ENCODE measurements around the gene SV2C. TPM values are rescaled to one million over a fixed set of nuclear protein-coding genes. Genes with fewer than 3 reads are reported as not detected.

SV2C gene
- total and polyA plus RNA-seq, 2 of the 13 experiments (the other 11 are each of a cell fraction or from before 2014, with no cell fraction given): not detected

- TF ChIP-seq CSRNP1 (CRISPR knock-in tag; IDR thresholded peaks at IDR 0.05) (no peak), REPIN1 (CRISPR knock-in tag; IDR thresholded peaks at IDR 0.05; ENCODE audit: borderline replicate concordance, low read depth) (no peak), ZNF558 (CRISPR knock-in tag; IDR thresholded peaks at IDR 0.05; ENCODE audit: borderline replicate concordance) (no peak), HOXA9 (CRISPR knock-in tag; IDR thresholded peaks at IDR 0.05; ENCODE audit: borderline replicate concordance) (no peak), NCOA2 (CRISPR knock-in tag; IDR thresholded peaks at IDR 0.05) (no peak), PPARG (CRISPR knock-in tag; conservative IDR thresholded peaks at IDR 0.05) (no peak), HOXA3 (CRISPR knock-in tag; IDR thresholded peaks at IDR 0.05) (no peak), ZNF451 (CRISPR knock-in tag; IDR thresholded peaks at IDR 0.05) (no peak), SP5 (CRISPR knock-in tag; IDR thresholded peaks at IDR 0.05; ENCODE audit: borderline replicate concordance, low read depth) (0 out of 2 replicates have a peak, but pooled peaks have one; percentile 14), PATZ1 (CRISPR knock-in tag; IDR thresholded peaks at IDR 0.05) (no peak), ZMAT3 (CRISPR knock-in tag; conservative IDR thresholded peaks at IDR 0.05) (no peak), ZFX (CRISPR knock-in tag; IDR thresholded peaks at IDR 0.05; ENCODE audit: low read depth) (peak; percentile 22; the same call in 1 of the 2 replicates), TCF7 (IDR thresholded peaks at IDR 0.05; ENCODE audit: low read depth) (peak; percentile 61; the same call in 1 of the 2 replicates), RBAK (CRISPR knock-in tag; IDR thresholded peaks at IDR 0.05) (no peak), ZNF160 (CRISPR knock-in tag; IDR thresholded peaks at IDR 0.05) (no peak), ZNF678 (CRISPR knock-in tag; IDR thresholded peaks at IDR 0.05) (no peak), ZBED4 (CRISPR knock-in tag; IDR thresholded peaks at IDR 0.05; ENCODE audit: borderline replicate concordance) (no peak), TEAD3 (CRISPR knock-in tag; optimal IDR thresholded peaks at IDR 0.05; ENCODE audit: borderline replicate concordance) (peak; percentile 11), HNRNPUL1 (IDR thresholded peaks at IDR 0.05; ENCODE audit: low read depth, low read length) (no peak), PHB2 (IDR thresholded peaks at IDR 0.05; ENCODE audit: partially characterized antibody) (no peak), ELF3 (CRISPR knock-in tag; IDR thresholded peaks at IDR 0.05) (peak; percentile 91), ATAD3A (CRISPR knock-in tag; IDR thresholded peaks at IDR 0.05) (no peak)
- TF ChIP-seq, protein P1, sequence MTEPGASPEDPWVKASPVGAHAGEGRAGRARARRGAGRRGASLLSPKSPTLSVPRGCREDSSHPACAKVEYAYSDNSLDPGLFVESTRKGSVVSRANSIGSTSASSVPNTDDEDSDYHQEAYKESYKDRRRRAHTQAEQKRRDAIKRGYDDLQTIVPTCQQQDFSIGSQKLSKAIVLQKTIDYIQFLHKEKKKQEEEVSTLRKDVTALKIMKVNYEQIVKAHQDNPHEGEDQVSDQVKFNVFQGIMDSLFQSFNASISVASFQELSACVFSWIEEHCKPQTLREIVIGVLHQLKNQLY (CRISPR knock-in tag; IDR thresholded peaks at IDR 0.05): no peak
- TF ChIP-seq, protein P2, sequence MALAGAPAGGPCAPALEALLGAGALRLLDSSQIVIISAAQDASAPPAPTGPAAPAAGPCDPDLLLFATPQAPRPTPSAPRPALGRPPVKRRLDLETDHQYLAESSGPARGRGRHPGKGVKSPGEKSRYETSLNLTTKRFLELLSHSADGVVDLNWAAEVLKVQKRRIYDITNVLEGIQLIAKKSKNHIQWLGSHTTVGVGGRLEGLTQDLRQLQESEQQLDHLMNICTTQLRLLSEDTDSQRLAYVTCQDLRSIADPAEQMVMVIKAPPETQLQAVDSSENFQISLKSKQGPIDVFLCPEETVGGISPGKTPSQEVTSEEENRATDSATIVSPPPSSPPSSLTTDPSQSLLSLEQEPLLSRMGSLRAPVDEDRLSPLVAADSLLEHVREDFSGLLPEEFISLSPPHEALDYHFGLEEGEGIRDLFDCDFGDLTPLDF (CRISPR knock-in tag; IDR thresholded peaks at IDR 0.05): no peak
These were observed 296.1 kb downstream of the SV2C start (continued) for GRCh38 chr5:76379316-76379715.
